Stimulated activated CD4-positive, alpha-beta T cell treated with anti-CD3 and anti-CD28 coated beads, Interleukin-15, amount 100 ng/mL, for 1 hour (primary cell): ENCODE measurements around the gene PSMB7.

Experiments
- DNase-seq, 2 donors: peaks; one replicate each; pipeline ENCODE4 v3.0.0-alpha.2; 2020; ENCODE audit warnings: low read depth in 1 of 2, low spot score in 1 of 2

Gene PSMB7

DNA sequence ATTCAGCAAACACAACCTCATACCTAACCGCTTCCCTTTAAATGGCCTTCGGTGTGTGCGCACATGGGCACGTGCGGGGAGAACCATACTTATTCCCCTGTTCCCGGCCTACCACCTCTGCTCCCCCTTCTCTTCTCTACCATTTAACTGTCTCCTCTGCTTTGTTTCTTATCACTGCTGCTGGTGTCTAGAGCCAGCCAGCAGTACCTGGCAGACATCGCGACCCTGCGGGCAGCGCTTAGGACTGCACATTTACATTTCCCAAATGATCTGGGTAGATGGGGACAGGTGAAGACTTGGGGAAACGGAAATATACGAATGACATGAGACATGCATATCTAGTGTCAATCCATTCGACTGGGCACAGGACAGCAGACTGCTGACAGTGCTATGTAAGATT lies 56.6 kb downstream of the PSMB7 start:
- no peak for DNase-seq

DNA sequence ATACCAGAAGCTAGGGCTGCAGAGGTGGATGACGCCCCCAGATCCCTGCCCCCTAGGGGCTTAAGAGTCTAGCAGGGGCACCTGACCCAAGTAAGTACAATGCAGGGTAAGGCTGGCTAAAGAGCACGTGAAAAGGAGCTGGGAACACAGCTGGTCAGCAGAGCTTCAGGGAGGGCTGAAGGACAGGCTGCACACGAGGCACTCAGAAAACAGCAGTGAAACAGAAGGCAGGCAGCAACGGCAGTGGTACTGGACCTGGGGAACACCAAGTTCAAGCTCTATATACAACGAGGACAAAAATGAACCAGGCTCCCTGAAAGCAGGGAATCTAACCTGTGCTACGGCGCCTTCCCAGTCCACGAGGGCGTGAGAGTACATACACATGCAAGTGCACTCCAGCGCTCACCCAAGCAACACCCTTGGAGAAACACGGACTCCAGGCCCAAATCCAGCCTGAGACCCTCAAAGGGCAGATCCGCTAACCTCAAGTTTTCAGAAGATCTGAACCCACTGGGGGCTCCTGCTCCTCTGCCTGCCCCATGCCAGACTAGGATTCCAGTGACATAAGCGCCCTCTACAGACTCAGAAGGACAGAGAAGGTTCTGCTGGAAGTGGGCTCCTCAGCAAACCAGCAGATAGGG lies 57.4 kb downstream of the PSMB7 start:
- no peak for DNase-seq

DNA sequence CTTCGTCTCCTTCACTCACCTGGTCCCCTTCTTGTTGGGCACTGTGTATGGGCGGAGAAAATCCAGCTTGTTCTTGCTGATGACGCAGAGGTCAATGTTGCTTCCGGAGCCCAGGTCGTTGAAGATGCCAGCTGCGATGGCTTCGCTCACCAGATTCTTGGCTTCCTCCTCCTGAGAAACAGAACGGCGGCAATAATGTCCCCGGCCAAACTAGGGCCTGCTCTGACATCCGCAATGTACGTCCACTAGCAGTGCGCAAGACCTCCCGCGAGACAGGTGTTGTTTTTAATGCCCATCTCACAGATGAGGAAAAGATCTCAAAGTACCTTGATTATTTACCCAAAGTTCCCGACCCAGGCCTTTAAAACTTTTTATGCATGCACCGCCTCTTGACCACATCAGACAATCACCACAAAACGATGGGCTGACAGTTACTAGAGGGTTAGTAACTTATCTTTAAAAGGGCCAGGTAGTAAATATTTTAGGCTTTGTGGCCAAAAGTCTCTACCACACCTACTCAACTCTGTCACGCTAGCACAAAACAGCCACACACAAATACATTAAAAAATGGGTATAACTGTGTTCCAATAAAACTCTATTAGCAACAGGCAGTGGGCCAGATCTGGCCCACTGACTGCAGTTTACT lies 58.4 kb downstream of the PSMB7 start:
- DNase-seq, result no peak

DNA sequence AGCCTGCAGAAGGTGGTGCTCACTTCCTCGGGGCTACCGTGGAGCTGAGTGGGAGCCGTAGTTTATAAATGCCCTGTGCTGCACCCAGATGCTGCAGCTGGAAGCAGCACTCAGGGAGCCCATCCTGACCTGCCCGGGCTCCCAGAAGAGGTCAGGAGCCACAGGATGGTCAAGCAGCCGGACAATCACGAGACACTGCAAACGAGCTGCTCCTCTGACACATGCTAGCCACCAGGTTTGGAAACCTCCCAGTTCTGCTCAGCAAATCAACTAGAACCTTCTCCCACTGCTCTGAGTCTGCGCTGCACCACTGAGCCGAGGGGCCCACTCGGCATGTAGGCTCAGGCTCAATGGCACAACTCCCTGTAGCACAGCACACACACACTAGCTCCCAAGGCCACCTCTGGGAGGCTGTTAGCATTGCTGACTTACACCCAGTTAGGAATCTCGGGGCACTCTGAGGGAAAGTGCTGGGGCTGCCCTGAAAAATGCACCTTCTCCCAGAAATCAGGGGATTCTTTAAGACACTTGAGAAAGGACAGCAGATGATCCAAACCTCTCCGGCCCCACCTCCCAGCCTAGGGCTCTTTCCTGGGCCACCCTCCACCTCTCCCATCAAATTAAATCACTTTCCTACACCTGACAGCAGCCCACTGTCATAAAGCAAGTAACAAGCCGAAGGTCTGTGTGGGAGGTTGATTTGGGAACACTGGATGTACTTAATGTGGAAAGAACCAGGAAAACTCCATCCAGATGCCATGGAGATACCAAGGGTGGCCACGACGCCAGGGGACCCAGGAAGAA lies 59.1 kb downstream of the PSMB7 start:
- no peak for DNase-seq

DNA sequence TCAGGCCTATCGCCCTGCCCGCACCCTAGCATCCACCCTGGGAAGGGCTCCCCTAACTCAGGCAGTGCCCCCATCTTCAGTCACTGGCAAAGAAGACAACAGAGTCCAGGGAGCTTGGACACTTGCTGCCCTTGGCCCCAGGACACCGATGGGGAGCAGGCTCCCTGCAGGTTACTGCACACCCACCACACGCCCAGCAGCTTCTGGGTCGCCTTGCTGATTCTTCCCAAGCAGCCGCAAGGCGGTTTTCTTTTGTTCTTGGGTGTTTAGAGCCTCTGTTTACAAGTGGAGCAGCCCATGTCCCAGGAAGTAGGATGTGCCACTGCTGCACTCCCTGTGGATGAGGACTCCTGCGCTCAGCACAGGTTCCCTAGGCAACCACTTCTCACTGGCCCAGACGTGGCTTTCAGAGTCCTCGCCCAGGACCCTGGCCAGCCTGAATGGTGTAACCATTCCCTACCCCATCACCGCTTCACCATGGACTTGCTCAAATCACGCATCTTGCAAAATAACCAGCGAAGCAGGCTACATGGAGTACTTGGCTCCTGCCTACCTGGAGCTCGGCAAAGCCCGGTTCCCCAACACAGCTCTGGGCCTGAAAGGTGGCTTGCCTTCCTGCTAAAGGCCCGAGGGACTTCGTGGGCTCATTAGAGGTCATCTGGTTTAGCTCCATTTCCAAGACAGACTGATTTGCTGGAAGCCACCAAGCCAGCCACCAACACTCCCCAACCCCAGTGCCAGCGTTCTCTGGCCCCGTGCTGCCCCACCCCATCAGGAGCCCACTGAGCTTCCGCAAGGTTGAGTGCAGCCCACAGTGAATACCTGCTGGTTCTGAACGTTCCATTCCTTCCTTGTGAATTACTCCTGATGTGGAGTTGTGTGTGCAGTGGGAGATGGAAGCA lies 60.0 kb downstream of the PSMB7 start:
- DNase-seq, result no peak

DNA sequence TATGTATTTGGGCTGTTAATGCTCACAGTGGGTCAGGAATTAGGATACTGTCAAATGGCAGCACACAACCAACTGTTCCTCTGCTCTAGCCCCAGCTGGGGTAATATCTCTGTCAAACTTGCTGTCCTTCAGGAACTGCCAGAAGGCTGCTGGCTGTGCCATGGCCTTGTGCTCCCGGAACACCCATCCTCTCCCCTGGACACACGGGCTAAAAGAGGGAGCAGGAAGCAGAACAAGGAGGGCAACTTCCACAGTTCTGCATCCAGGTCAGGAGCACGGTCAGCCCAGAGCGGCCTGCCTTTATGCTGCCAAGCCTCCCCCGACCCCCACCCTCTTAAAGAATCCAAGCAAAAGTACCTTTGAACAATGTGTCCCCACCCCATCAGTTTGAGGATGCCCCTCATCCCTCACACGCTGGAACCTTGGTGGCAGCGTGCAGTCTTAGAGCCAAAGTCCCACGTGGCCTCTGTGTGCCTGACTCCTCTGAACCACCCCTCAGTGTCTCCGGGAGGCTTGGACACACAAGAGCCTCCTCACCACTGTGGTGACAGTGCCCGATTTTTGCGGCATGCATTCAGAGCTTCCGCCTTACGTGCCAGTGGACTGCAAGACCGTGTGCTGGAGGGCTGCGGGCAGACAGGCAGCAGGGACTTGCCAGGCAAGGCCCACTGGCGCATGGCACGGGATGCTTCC lies 60.8 kb downstream of the PSMB7 start:
- DNase-seq, result no peak

DNA sequence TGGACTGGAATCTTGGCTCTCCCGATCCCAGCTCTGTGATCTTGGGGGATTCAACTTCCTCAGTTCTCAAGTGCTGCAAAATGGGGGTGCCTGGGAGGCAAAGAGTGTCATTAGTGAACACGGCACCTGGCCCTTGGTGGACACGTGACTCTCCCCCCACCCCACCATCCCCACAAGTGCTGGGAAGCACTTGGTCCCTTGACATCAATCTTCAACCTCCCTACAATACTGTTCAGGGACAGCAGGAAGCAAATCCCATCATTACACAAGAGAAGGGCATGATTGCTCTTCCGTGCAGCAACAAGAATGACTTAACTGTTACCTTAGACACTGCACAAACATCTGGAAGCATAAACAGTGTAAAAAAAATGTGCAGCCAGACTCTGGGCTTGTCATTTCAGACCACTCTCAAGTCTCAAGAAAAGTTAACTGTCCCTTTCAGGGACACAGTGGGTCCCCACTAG lies 61.4 kb downstream of the PSMB7 start:
- no peak for DNase-seq

DNA sequence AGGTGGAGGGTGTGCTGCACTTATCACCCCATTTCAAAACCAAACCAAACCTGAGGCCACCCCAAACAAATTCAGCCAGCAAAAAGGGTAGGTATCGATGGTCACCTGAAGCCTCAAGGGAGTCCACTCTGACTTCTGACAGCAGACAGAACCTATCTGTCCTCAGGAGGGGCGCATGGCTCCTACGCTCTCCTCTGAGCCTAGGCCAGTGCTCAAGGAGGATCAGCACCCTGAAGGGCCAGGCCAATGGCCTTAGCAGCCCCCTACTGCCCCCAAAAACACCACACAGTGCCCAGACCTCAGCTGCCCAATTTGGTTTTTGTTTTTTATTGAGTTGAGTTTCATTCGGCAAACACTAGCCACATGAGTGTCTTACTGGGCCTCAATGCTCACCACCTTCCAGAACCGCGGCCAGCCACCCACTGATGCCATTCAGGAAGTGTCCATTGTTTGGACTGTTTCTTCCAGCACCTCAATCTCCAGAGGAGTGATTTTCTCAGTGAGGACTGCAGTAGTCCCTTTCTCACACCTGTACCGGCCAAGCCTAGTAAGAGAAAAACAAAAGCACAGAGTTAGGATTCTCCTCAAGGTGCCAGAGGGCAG lies 62.0 kb downstream of the PSMB7 start:
- no peak for DNase-seq

DNA sequence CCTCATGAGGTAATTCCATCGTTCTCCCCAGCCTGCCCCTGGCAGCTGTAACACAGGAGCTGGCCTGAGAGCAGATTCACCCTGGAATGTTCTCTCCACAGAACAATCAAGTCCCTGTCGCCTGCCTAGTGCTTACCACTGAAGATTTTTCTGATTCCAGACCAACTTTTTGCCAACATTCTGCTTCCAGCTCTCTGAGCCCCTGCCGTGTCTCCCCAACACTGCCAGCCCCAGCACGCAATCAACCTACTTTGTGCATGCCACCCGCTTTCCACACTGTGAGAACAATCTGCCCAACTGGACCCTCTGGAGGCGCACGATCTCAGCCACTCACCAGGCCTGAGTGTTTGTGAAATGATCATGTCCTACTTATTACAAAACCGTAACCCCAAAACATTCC lies 62.6 kb downstream of the PSMB7 start:
- DNase-seq, result no peak

DNA sequence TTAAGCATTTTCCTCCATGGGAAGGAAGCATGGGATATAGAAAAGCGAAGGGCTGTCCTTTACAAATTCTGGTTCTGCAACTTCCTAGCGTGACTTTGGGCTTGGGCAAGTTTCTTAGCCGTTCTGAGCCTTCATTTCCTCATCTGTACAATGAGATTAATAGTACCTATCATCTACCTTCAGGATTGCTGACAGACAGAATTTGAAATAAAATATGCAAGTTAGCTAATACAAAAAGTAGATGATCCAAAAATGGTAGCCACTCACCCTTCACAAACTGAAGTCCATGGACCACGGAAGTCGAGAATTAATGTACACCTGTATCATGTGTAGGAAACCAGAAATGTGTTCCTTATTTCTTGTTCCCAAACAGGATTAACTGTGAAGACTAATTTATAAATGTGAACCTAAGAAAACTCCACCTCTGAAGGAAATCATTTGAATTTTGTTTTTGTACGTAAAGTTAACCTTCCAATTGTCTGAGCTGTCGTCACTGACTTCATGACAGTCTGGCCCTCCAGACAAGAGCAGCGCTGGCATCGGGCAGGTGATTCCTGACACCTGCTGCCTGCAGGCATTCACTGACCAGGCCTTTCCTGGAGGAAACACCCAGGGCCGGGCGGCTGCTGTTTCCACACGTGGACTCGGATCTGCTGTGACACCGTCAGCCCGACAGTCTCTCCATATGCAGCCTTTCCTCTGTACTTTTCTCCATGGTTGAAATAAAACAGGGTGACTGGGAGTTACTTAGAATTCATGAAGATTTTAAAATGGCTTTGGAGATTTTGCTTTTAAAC lies 63.4 kb downstream of the PSMB7 start:
- DNase-seq, result no peak

DNA sequence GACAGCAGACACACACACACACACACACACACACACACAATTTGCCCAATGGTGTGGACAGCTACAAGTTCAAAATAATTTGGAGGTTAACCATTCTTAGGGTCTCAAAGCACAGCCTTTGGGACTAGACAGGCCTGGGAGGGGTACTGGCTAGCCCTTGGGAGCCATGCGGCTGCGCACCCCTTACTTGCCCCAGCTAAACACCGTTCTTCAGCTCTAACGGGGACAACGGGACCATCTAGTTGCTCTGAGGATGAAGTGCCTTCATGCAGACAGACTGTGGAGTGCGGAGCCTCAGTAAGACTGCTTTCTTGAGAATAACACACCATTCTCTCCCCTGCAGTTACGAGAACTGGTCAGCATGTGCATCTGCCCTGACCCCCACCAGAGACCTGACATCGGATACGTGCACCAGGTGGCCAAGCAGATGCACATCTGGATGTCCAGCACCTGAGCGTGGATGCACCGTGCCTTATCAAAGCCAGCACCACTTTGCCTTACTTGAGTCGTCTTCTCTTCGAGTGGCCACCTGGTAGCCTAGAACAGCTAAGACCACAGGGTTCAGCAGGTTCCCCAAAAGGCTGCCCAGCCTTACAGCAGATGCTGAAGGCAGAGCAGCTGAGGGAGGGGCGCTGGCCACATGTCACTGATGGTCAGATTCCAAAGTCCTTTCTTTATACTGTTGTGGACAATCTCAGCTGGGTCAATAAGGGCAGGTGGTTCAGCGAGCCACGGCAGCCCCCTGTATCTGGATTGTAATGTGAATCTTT lies 64.6 kb downstream of the PSMB7 start:
- DNase-seq, result no peak

DNA sequence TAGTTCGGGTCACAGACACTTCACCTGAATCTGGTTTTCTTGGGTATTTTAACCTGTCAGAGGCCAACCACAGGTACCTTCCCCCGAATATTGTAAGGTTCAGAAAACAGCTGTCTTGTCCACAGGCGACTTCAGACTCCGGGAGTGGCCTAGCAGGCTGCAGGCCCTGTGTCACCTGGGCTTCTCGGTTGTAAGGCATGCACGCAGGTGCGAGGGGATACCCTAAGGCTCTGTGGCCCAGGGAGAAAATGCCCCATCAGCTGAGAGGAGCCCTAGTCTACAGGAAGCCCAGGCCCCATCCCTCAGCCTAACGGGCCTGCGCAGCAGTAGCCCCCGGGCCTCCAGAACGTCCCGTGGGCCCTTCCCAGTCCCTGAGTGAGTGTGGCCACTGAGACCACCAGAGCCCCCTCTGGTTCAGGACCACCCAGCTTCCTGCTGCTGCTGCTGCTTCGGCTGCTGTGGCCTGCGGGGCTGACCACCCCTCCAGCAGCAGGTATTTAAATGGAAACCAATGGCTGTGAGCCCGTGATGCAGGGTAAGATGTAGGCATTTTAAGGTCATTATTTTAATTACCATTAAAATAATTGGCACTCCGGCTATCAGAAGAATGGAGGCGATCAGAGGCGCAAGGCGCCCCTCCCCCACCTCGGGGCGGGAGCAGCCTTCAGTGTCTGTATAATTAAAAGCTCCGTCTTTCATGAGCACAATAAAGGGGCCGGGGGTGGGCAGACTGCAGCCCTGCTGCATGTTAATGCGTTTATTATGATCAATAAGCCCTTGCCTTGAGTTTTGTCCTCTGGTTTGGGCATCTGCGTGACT lies 65.4 kb downstream of the PSMB7 start:
- DNase-seq, result no peak

DNA sequence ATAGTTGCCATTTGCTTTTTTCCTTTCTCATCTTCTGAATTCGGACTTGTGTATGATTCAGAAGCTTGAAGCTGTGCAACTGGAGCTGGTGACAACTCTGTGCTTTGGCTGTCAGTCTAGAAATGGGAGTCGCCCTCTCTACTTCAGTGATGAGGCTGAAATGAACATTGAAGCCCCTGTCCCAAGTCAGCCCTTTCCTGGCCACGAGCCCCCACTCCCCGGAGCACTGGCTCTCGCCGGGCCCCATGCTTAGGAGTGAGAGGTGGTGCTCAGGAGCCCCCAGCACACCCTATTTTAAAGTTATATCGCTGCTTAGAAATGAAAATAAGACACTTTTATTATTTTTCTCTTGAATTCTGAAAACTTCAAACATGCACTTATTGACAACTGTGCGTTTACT lies 66.0 kb downstream of the PSMB7 start:
- no peak for DNase-seq

DNA sequence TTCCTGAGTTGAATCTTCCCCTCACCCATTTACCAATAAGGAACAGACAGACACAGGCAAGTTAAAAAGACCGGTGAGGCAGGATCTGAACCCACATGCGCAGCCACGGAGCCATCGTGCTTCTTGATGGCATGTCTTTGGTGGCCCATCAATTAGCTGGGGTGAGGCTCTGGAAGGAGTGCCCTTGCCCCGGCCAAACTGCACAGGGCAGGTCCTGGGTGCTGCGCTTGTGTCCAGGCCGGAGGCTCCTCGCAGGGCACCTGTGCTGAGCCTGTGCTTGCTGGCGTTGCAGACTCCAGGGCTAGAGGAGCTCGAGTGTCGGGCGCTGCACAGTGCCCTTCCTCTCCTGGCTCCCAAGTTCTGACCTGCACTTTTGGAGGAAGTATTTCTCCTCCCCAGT lies 66.4 kb downstream of the PSMB7 start:
- no peak for DNase-seq

DNA sequence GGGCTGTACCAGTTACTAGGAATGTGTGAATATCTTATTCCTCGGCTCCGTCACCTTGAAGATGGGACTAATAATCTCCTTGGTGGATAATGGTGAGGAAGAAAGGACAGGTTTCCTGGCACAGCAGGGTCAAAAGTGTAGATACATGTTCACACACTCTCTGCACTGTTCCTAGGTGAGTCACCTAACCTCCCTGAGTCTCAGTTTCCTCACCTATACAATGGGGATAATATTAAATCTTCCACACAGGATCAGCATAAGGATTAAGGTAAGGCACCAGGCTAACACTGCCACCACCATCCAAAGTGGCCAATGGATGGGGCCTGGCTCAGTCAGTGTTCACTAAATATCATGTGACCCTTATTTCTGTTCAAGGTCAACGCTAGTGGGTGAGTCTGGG lies 66.9 kb downstream of the PSMB7 start:
- no peak for DNase-seq

DNA sequence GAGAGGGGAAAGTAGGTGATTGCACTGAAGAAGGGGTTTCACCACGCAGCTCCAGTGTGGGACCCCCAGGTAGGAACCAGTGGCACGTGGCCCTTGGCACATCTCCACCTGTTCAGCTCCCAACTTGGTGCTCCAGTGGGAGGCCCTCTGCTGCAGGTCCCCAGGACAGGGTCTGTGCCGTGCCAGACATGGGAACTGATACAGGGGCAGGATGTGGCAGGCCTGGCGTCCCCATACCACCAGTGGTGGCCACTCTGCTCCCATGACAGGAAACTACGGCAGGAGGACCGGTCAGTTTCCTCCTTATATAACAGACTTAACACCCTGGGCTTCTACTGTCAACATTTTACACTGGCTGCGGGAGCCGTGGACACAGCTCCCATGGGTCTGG lies 67.3 kb downstream of the PSMB7 start:
- no peak for DNase-seq

DNA sequence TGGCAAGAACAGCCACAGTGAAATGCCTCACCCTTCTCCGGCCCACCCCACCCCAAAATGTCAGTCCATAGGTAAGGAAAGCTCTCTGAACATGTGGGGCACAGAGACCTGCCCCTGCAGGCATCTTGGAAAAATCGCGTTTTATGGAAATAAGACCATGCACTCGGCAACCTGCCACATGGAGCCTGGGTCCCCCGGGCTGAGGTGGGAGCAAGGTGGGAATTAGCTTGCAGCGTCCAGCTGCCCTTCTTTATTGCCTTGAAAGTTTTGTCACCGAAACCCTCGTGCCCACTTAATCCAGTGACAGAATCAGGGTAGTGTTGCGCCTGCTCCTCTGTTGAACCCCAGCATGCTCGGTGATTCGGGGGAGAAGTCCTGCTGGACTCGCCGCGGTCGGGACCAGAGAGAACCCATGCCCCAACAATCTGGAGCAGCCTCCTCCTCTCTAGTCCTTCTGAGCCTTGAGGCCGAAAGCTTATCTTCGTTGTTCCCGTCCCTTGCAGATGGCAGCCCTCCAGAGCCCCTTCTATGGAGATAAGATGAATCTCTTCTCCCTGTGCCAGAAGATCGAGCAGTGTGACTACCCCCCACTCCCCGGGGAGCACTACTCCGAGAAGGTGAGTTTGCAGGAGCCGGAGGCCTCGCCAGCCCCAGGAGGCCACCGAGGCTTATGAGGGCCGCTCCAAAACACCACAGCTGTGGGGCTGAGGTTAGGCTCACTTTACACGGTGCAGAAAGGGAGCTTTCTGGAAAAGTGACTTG lies 67.9 kb downstream of the PSMB7 start:
- DNase-seq, result no peak
